Stimulated activated CD8-positive, alpha-beta memory T cell treated with anti-CD3 and anti-CD28 coated beads, Interleukin-15, amount 100 ng/mL, for 4 hours (primary cell): ENCODE results near the gene GANC.

Experiments used
- DNase-seq, 2 donors: peaks; one replicate each; pipeline ENCODE4 v3.0.0-alpha.2; 2020; ENCODE audit warnings: low read depth in 2 of 2

The GANC gene

GRCh38 chr15:42348083-42348482 is 75.1 kb downstream of the GANC start:
- no peak for DNase-seq

DNA sequence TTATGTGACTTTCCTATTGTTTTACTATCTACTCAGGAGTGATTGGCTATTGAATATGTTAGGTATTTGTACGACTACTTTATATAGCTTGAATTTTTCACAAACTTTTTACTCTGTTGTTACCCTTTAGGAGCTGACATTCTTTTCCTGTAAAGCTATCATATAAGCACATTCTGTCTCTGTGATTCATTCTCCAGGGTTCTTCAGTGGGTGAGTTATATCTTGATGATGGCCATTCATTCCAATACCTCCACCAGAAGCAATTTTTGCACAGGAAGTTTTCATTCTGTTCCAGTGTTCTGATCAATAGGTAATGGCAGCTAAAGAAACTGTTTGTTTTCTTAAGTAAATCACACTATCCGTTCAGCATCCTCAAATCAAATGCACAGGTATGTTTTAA is 76.2 kb downstream of the GANC start:
- no peak for DNase-seq

DNA sequence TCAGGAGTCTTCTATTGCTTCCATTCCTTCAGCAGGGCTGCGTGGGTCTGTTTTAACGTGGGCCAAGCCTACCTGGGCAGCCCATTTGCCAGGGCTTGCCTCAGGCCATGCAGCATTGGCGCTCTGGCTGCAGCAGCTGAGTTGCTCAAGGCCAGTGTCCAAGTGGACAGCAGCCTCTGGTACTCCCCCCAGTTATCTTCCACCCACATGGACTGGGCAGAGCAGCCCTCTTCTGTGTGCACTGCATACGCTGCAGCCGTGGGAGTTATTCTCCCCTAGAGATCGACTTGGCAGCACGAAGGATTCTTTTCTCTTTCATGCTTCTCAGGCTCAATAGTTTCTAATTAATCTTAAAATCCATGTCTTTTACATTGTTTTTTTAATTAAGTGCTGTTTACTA is 79.4 kb downstream of the GANC start:
- no peak for DNase-seq

GRCh38 chr15:42353061-42353460 is 80.1 kb downstream of the GANC start:
- no peak for DNase-seq

GRCh38 chr15:42354824-42355223 is 81.8 kb downstream of the GANC start:
- no peak for DNase-seq

DNA sequence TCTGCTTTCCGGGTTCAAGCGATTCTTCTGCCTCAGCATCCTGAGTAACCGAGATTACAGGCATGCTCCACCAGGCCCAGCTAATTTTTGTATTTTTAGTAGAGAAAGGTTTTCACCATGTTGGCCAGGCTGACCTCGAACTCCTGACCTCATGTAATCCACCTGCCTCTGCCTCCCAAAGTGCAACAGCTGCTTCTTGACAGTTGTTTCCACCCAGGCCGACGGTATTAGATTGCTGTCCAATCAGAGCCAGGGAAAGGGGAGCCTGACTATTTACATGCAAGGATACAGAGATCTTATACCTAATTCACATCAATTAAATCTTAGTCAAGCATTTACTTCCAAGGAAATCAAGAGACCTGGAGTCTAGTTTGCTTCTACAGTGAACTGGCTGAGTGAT is 82.3 kb downstream of the GANC start:
- no peak for DNase-seq

DNA sequence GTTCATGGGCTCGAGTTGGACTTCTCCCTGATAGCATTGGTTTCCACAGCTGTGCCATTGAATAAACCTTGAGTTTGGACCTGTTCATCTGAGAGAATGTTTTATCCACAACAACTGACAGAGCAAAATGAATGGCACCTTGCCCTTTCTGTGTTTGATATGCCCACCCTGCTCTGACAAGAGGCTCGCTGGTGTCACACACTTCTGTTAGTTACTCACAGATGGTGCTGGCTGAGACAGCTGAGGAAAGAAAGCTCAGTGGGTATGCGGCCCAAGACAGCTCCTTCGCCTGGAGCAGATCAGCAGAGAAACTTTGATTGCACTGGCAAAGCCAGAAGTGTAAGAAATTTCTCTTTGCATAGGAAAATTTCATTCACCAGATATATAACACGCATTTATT is 83.8 kb downstream of the GANC start:
- DNase-seq: no peak

DNA sequence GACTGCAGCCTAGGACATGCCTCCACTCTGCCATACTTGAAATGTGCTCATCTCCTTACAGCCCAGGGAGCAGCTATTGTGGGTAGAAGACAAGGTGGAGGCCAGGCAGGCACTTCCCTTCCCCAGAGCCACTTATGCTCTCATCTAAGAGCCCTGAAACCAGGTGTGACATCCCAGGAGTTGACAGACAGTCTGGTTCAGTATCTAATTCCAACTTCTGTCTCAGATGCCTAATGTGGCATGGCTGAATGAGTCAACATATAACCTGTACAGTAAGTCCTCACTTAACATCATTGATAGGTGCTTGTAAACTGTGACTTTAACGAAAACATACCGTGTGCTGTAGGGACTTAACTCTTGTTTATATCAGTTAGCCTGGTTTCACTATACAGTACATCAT is 85.1 kb downstream of the GANC start:
- no peak for DNase-seq

GRCh38 chr15:42359249-42359648 is 86.2 kb downstream of the GANC start, which contains the start of gene CAPN3:
Gene CAPN3 (plus strand): TSS chr15:42359501. CDS start chr15:42359806, 305 bp downstream.
- no peak for DNase-seq

GRCh38 chr15:42359985-42360384 is 87.0 kb downstream of the GANC start:
- DNase-seq: no peak

DNA sequence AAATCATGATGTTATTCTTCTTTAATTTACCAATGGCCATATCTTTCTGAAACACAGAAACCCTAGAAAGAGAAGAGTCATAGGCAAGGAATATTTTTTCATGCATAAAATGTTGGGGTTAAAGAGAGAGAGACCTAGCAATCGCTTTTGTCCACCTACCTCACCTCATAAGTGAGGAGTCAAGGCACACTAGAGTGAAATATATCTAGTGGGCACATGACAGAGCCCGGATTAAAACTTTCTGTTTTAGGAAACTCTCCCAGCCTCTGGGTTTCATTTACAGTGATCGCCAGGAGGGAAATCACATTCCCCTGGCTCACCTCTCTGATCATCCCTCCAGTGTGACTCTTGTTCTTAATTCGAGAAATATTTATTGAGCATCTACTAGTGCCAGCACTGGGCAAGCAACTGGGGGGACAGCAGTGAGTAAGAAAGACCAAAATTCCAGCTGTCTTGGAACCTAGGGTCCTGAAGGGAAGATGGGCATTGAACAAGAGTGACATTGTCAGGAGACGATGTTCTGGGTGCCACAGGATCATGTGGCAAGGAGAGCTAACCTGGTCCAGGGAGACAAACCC is 87.6 kb downstream of the GANC start:
- DNase-seq: no peak

DNA sequence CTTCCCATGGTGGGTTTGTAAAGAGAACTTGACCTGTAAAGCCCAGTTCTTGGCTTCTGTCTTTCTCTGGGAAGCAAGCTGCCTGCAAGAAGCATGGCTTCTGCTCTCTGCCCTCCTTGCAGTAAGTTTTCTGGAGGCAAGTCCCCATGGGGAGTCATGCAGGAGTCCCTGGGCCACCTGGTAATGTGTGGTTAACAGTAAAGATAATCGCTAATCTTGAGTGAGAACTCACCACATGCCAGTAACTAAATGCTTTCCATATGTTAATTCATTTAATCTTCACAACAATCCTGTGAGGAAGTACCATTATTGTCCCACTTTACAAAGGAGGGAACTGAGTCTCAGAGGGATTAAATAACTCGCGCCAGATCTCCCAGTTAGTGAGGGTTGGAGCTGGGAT is 90.5 kb downstream of the GANC start:
- no peak for DNase-seq

GRCh38 chr15:42363942-42364341 is 90.9 kb downstream of the GANC start:
- no peak for DNase-seq

- DNase-seq: no peak
Measured at GRCh38 chr15:42364529-42364928, 91.5 kb downstream of the GANC start.

DNA sequence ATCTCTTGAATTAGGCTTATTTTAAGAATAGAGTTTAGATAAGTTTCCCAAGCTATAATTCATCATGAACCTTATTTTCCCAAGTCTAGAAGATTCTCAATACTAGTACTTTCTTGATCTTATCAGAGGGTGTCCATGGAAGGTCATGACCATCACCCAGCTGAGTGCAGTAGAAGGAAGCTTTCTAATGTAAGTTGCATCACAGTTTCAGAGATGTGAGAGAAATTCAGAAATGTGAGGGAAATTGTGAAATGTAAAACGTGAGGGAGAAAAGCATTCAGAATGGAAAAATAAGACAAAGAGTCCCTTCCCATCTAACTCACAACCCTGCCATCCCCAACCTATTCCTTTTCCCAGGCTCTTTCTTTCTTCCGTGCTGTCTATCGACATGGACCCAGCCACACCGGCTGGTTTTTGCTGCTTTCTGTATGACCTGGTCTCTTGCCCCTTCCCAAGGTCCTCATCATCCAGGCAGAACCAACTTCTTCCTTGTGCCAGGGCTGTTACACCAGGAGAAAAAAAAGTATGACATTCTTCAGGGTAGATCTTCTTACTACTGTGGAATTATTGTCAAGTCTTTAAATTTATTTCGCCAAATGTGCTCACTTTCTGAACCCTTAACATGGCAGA is 93.0 kb downstream of the GANC start:
- no peak for DNase-seq

GRCh38 chr15:42367041-42367440 is 94.0 kb downstream of the GANC start:
- DNase-seq: no peak

DNA sequence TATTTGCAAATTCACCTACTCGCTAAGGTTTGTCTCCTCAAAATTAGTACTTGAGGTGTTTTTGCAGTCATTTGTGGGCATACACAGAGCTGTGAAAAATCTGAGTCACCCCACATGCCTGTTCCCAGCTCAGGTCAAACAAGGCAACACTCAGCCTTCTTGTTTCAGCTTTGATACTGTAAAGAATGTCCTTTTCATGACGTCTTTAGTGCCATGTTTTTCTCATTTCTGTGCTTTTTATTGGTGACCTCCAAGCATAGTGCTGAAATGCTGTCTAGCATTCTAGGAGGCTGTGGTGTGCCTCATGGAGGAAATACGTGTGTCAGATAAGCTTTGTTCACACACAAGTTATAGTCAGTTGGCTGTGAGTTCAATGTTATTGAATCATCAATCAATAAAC is 95.1 kb downstream of the GANC start:
- DNase-seq: no peak

DNA sequence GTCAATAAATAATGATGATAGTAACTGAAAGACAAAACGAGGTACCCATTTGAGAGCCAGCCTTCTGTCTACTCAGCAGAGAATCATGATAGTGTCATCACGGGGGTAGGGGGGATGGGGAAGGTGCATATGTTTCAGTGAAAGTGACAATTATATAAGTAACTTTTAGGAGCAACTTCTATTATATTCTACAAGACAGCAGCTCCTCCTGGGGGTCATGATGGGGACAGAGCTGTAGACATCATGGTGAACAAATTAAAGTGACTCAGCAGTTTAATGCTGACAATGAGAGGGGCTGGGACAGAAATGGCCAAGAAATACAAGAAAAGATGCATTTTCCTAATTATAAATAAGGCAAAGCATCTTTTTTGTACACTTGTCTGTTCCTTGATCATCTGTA is 98.1 kb downstream of the GANC start:
- no peak for DNase-seq

- no peak for DNase-seq
Measured at GRCh38 chr15:42373274-42373673, 100.3 kb downstream of the GANC start.

- DNase-seq: no peak
Measured at GRCh38 chr15:42373936-42374335, 100.9 kb downstream of the GANC start.

- no peak for DNase-seq
Measured at GRCh38 chr15:42374810-42375209, 101.8 kb downstream of the GANC start.

- DNase-seq: no peak
Measured at GRCh38 chr15:42375252-42375651, 102.3 kb downstream of the GANC start.

DNA sequence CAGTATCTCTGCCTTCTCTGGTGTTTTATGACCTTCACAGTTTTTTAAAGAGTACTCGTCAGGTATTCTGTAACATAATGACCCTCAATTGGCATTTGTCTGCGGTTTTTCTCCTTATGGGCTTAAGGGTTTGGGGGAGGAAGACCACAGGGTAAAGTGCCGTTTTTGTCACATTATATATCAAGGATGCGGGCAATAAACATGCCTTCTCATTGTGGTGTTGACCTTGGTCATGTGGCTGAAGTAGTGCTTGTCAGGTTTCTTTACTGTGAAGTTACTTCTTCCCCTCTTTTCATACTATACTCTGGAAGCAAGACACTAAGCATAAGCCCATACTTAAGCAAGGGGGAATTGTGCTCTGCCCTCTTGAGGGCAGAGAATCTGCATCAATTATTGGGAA is 102.9 kb downstream of the GANC start:
- no peak for DNase-seq

GRCh38 chr15:42378011-42378410 is 105.0 kb downstream of the GANC start:
- DNase-seq: no peak
